HG02678 (cell line): Measurements from ENCODE around the gene TFAP2C.
"Not testable (repeated sequence)": the region's sequence is repeated elsewhere in the genome, so short reads cannot be mapped to it uniquely, and the experiment has no call there.

Source experiments
- ATAC-seq: cut with Tn5 transposase; IDR thresholded peaks from one replicate; pipeline ENCODE4 v1.9.1; 2021; ENCODE audit warnings: mild to moderate bottlenecking, moderate library complexity; ENCODE audit not compliant: unreplicated experiment

Gene TFAP2C

DNA sequence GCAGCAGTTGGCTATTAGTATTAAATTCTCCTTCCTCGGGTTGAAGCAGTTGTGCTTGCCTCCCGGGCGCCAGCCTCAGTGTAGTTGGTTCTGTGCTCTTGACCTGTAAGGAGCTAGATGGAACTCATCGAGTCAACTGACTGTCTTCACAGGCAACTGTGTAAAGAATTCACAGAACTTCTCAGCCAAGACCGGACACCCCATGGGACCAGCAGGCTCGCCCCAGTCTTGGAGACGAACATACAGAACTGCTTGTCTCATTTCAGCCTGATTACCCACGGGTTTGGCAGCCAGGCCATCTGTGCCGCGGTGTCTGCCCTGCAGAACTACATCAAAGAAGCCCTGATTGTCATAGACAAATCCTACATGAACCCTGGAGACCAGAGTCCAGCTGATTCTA is 8.5 kb downstream of the TFAP2C start:
- no peak for ATAC-seq

DNA sequence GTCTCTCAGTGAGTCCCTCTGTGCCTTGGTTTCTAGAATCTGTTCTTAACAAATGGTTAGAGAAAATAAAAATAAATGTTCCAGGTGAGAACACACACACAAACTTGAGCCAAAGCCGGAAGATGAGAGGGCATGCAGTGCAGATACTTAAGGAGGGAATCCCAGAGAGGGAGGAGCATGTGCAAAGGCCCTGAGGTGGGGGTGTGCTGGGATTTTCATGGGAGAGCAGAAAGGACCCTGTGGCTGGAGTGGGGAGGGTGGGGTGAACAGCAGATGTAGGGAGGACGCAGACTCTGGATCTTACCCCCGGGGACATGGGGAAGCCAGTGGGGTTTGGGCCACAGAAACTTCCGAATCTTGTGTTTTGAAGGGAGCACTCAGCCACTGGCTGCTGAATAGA is 17.5 kb downstream of the TFAP2C start:
- ATAC-seq = no peak

DNA sequence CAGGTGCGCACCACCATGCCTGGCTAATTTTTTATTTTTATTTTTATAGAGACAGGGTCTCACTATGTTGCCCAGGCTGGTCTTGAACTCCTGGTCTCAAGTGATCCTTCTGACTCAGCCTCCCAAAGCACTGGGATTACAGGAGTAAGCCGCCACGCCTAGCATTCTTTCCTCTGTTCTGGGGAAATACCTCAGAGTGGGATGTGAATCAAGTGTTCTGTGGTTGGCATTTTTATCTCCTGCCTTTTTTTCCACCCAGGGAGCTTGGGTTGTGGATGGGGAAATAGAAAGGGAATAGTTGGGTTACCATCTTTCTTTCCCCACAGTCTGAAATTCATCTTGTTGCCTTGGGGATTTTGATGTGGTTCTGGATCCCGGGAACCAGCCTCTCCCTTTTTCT is 24.1 kb downstream of the TFAP2C start:
- ATAC-seq = no peak

DNA sequence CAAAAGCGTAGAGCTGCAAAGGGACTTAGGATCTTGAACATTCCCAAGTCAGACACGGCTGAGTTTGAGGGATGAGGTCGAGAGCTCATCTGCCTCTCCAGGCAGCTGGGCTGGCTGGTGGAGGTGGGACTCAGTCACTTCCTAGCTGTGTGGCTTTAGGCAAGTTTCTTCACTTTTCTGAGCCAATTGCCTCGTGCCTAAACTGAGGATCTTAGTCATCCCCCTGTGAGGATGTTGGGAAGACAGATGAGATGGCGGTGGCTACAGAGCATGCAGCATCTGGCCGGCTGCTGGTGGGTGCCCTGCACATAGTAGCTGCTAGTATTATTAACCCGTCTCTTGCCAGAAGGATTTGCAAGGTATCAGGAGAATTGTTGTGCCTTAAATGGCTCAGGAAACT is 27.5 kb downstream of the TFAP2C start:
- ATAC-seq = no peak

DNA sequence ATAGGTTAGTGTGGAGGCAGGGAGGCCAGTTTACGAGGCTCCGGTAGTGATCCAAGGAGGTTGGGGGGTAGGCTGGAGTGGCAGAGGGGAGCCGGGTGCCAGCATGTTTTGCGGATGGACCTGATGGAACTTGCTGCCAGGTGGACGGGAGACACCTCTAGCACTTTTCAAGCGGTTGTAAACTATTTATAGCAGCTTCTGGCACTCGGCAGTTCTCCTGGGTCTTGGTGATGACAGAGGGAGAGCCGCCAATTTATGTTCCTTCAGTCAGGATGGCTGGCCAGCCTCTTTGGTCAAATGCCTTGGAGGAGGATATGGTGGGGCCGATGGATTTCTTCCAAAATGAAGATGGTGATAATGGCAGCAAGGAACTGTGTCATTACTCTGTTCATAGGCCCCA is 28.8 kb downstream of the TFAP2C start:
- ATAC-seq = no peak

DNA sequence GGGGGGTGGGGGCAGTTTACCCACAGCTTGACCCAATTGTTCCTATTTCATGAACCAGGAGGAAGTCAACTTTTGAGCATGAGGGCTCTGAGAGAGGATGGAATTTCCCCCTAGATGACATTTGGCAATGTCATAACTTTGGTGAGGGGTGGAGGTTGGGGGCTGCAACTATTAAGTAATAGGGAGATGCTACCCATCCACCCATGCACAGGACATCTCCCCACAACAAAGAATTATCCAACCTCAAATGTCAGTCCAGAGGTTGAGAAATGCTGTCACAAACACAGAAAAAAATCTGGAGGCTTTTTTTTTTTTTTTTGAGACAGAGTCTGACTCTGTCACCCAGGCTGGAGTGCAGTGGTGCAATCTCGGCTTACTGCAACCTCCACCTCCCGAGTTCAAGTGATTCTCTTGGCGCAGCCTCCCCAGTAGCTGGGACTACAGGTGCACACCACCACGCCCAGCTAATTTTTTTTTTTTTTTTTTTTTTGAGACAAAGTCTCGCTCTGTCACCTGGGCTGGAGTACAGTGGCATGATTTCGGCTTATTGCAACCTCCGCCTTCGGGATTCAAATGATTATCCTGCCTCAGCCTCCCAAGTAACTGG is 29.3 kb downstream of the TFAP2C start:
- ATAC-seq = not testable (repeated sequence)

DNA sequence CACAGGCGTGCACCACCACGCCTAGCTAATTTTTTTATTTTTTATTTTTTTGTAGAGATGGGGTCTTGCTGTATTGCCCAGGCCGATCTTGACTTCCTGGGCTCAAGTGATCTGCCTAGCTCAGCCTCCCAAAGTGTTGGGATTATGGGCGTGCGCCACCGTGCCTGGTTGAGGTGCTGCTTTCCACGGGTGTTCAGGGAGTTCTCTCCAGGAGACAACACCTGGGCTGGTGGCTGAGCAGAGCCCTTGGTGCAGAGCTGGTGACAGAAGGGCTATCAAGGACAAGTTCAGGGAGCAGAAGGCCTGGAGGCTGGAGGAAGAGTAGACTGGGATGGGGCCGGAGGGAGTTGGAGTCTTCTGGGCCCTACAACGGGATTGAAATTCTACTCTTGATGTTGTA is 34.6 kb downstream of the TFAP2C start:
- ATAC-seq = no peak

DNA sequence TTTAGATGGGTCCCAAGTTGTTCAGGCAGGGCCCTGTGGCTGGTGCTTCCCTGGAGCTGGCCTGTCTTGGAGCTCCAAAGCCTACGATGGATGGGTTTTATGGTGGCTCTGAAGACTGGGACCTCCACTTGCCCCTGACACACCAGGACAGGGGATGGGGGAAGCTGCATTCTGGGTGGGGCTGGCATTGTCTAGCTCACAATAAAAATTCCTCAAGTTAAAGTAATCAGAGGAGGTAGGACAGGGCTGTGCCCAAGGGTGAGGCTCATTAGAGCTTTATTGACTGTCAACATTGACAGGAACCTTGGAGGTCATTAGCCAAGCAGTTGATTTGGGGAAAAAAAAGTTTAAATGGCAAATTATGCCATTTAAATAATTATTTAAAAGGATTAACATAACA is 35.7 kb downstream of the TFAP2C start:
- no peak for ATAC-seq

DNA sequence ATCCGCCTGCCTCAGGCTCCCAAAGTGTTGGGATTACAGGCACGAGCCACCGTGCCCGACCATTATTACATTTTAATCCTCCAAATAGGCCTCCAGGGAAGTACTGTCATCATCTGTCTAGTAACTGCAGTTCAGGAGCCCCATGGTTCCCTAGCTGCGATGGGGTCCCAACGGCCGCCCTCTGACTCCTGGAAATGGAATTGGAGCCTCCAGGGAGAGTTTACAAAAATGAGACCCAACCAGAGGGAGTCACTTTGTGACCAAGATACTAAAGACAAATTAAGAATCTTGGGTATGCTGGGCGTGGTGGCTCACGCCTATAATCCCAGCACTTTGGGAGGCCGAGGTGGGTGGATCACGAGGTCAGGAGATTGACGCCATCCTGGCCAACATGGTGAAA is 36.7 kb downstream of the TFAP2C start:
- no peak for ATAC-seq

DNA sequence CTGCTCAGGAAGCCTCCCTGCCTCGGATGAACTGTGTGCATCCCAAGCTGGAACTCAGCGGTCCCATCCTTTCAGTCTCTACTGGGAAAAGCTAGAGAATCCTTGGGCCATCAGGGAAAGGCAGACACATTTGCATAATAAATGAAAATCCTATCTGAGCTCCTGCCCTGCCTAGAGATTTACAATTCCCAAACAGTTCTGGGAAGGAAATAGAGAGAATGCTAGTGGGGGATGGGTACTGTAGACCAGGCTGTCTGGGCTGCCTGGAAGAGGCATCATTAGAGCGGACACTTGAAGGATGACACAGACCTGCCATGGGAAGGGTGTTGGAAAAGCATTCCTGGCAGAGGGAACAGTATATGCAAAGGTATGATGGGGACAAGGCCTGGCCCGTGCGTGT is 44.3 kb downstream of the TFAP2C start:
- no peak for ATAC-seq

DNA sequence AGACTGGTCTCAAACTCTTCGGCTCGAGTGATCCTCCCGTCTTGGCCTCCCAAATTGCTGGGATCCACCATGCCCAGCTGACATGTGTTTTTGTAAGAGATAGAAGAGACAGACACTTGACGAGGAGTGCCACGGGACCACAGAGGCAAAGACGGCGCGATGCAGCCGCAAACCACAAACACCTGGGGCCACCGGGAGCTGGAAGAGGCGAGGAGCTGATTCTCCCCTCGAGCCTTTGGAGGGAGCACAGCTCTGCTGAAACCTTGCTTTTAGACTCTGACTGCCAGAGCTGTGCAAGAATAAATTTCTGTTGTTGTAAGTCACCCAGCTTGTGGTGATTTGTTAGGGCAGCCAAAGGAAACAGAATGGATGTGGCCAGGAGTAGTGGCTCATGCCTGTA is 46.9 kb downstream of the TFAP2C start:
- ATAC-seq = no peak

DNA sequence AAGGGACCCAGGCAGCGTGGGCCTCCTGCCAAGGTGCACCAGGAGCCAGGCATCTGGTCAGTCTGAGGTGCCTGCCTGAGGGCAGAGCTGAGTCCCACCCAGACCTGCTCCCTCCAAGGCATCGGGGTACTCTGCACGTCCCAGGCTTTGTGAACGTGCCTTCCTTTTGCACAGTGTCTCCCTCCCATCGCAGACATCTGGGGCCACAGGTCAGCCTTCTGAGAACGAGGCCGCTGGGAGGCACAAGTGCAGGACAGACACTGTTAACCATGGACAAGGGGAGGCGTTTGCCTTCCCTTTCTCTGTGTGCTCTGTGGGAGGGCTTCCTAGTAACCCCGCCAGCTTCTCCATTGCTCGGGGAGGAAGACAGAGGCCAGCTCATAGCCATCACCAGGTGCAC is 47.6 kb downstream of the TFAP2C start:
- ATAC-seq = no peak

DNA sequence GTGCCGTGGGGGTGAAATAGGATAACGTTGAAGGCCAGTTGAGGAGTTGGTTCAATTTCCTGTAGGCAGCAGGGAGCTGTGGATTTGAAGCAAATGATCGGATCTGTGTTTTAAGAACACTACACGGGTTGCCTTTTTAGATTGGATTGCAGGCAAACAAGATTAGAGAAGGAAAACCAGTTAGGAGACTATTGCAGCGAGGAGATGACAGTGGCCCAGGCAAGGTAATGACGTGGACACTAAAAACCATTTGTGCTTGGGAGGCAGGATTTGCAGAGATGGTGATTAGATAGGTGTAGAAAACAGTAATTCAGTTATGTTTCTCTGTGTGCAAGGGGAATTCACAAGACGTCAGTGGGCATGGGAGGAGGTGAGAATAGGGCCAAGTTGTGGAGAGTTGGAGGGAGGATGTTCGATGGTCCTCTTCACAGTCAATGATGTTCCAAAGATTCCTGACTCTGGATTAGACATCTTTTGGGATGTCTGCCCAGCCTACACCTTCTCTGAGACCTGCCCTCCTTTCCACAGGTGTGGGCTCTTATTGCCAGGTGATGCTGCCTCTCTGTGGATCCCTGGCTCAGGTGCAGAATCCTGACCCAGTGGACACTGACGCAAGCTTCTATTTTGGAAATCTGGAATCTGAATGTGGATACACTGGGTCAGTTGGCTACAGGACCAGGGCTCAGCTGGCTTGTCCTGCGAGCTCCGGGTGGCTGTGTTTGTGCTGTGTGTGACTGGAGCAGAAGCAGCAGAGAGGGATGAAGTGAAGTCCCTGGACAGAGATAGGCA is 54.2 kb downstream of the TFAP2C start:
- no peak for ATAC-seq

DNA sequence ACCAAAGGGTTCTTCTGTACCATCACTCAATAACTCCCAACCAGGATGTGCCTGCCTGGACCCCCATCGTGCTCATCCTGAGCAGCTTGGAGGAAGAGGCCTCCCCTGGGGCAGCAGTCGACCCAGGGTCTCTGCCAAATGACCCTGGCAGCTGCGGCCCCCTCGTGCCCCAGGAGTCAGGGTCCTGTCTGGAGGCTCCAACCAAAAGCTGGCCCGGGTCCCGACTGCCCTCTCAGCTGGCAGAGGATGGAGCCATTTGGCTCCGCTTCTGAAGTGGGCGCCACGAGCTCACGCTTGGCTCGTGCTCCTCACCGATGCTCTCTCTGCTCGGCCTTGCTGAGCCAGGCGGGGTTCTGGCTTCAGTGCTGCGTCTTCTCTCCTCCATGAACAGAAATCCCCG is 56.8 kb downstream of the TFAP2C start:
- no peak for ATAC-seq

DNA sequence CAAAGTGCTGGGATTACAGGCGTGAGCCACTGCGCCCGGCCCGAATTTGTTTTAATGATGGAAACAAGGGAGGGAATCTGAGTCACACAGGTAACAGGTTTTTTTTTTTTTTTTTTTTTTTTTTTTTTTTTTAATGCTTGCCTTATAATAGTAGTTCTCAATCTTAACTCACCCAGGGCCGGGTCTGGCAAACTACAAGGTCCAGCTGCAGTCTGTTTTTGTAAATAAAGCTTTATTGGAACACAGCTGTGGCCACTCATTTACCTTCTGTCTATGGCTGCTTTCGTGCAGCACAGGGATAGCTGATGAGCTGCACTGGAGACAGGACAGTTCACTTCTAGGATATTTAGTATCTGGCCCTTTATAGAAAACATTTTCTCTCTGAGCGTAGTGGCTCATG is 58.0 kb downstream of the TFAP2C start:
- ATAC-seq = no peak

DNA sequence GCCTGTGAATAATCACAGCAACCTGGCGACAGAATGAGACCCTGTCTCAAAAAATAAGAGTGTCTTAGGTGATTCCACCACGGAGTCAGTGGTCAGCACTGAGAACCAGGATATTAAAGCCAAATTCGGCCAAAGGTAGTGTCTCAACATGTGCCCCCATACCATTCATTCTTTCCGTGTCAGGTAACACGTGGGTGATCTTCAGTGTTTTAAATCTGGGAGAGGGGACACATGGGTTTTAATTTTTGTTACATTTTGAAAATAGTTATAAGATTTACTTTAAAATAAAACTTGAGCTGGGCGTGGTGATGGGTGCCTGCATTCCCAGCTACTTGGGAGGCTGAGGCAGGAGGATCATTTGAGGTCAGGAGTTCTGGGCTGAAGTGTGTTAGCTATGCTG is 59.0 kb downstream of the TFAP2C start:
- ATAC-seq = no peak
